ENCODE data around the gene AAK1. TPM values are rescaled to one million over a fixed set of nuclear protein-coding genes. Genes with fewer than 3 reads are reported as not detected.
"Not testable (repeated sequence)": the region's sequence is repeated elsewhere in the genome, so short reads cannot be mapped to it uniquely, and the experiment has no call there.

AAK1 gene
- total RNA-seq, 2 donors from 2014 or later = 63.0 to 67.0 TPM

GRCh38 chr2:69561101-69561500, 82.4 kb downstream of the AAK1 start:
- no peak for DNase-seq (ENCODE audit: low spot score)
- intact Hi-C loops (cut with DNase I) = no loop called here

- intact Hi-C loops (cut with DNase I) = no loop called here
- DNase-seq (ENCODE audit: low spot score) = no peak
Measured at GRCh38 chr2:69560147-69560482, 83.4 kb downstream of the AAK1 start.

- no peak for DNase-seq (ENCODE audit: low spot score)
- intact Hi-C loops (cut with DNase I) = loop anchor here in 1 of 2 donors (5.0 kb wide), 1 partner anchor 88 kb away; no protein-coding TSS in a partner anchor
Measured at GRCh38 chr2:69559442-69560146, 83.9 kb downstream of the AAK1 start.

DNA sequence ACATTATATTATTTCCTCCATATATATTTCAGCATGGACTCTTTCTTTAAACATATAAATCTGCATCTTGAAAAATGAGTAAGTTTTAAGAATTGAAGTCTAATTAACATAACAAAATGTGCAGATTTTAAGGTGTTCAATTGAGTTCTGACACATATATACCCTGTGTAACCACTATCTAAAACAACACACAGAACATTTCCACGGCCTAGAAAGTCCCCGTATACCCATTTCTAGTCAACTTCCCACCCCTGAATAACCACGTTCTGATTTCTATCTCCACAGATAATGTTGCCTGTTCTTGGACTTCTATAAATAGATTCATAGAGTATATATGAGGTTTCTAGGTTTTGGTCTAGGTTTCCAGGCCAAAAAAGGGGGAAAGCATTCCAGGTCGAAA, 87.5 kb downstream of the AAK1 start:
- intact Hi-C loops (cut with DNase I) = loop anchor here in 1 of 2 donors (5.0 kb wide), 1 partner anchor 91 kb away; no protein-coding TSS in a partner anchor
- no peak for DNase-seq (ENCODE audit: low spot score)

DNA sequence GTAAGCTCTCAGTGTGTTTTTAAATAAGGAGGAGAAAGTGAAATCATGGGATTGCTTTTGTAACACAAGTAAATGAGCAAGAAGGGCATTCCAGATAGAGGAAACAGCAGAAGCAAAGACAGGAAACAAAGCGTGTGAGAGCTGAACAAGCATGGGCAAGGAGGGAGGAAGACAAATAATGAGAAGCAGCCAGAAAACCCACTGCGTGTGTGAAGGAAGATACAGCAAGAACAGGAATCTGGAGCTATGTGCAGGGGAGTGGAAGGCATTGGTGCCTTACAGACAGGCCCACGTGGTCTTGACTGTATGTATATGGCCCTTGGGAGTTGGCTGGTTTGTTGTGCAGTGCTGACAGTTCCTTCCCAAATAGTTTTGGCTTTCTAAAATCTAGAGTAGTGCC, 88.6 kb downstream of the AAK1 start:
- intact Hi-C loops (cut with DNase I) = loop anchor here in 1 of 2 donors (5.0 kb wide), 1 partner anchor 92 kb away; no protein-coding TSS in a partner anchor
- DNase-seq (ENCODE audit: low spot score) = no peak

DNA sequence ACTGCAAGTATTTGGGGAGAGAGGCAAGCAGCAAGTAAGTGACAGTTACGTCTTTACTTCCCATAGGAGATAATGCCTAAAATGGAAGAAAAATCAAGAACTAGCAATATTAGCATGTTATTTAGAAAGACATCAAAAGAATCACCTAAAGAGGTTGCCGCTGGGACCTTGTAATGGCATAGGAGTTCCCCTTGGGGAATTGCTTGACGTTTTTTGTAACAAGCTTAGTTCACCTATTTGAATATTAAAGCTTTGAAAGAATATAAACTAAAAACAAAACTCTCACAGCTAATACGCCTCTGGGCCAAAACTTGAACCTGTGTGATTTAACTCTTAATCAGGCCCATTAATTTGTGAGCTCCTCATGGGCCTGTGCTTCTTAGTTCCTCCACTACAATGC, 89.0 kb downstream of the AAK1 start:
- intact Hi-C loops (cut with DNase I) = no loop called here
- no peak for DNase-seq (ENCODE audit: low spot score)

- no peak for DNase-seq (ENCODE audit: low spot score)
- intact Hi-C loops (cut with DNase I) = no loop called here
Measured at GRCh38 chr2:69553991-69554390, 89.5 kb downstream of the AAK1 start.

GRCh38 chr2:69550511-69550910, 93.0 kb downstream of the AAK1 start:
- intact Hi-C loops (cut with DNase I); DNase-seq (ENCODE audit: low spot score): not testable (repeated sequence)

GRCh38 chr2:69549421-69549820, 94.1 kb downstream of the AAK1 start:
- intact Hi-C loops (cut with DNase I) = no loop called here
- DNase-seq (ENCODE audit: low spot score) = no peak

DNA sequence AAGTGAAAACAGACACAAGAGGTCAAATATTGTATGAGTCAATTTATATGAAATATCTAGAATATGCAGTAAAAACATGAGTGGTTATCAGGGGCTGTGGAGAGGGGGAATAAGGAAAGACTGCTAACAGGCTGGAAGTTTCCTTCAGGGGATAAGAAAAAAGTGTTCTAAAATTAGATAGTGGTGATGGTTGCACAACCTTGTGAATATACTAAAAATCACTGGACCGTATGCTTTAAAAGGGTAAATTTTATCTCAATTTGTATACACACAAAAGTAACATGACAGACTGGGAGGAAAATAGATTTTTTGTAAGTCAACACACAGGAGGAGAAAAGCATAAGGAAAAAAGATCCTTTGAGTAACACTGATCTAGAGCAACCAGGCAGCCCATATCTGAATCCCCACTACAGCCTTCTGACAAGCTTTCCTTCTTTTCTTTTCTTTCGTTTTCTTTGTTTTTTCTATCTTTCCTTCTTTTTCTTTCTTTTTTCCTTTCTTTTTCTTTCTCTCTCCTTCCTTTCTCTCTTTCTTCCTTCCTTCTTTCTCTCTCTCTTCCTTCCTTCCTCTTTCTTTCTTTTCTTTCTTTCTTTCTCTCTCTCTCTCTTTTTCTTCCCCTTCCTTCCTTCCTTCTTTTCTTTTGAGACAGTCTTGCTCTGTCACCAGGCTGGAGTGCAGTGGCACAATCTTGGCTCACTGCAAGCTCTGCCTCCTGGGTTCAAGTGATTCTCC, 95.4 kb downstream of the AAK1 start:
- intact Hi-C loops (cut with DNase I) = loop anchor here in 1 of 2 donors (2.0 kb wide), 1 partner anchor 43 kb away; no protein-coding TSS in a partner anchor
- DNase-seq (ENCODE audit: low spot score) = no peak

DNA sequence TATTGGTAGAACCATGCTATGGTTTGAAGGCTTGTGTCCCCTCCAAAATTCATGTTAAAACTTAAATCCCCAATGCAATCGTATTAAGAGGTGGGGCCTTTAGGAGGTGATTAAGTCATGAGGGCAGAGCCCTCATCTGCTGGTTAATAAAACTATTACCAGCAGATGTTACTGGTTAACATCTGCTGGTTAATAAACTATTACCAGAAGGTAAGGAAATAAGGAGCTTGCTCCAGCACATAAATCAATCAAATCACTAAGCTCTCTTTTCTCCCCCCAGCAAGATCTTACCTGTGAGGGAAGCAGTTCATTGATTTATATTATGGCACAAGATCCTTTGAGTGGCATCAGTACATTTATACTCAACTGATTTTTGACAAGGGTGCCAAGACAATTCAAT, 96.9 kb downstream of the AAK1 start:
- intact Hi-C loops (cut with DNase I) = loop anchor here in 1 of 2 donors (2.0 kb wide), 1 partner anchor 44 kb away; no protein-coding TSS in a partner anchor
- no peak for DNase-seq (ENCODE audit: low spot score)

- DNase-seq (ENCODE audit: low spot score) = no peak
- intact Hi-C loops (cut with DNase I) = no loop called here
Measured at GRCh38 chr2:69545477-69545932, 98.0 kb downstream of the AAK1 start.

DNA sequence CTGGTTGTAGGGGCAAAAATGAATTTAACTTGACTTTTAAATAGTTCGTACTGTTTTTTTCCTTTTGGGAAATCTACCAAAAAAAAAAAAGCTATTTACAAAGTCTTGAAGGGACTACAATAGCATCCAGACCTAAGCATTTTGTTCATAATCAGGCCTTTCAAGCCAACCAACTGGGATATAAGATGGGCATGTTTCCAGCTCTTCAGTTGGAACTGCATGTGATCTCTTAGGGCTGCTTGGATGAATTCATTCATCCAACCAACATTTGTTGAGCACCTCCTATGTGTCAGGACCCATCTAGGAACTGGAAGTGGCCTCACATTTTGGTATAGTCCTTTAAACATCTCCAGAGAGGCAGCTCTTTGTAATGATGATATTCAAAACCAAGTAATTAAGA, 98.6 kb downstream of the AAK1 start:
- intact Hi-C loops (cut with DNase I) = no loop called here
- DNase-seq (ENCODE audit: low spot score) = no peak

- intact Hi-C loops (cut with DNase I) = no loop called here
- no peak for DNase-seq (ENCODE audit: low spot score)
Measured at GRCh38 chr2:69539549-69539908, 104.0 kb downstream of the AAK1 start.

DNA sequence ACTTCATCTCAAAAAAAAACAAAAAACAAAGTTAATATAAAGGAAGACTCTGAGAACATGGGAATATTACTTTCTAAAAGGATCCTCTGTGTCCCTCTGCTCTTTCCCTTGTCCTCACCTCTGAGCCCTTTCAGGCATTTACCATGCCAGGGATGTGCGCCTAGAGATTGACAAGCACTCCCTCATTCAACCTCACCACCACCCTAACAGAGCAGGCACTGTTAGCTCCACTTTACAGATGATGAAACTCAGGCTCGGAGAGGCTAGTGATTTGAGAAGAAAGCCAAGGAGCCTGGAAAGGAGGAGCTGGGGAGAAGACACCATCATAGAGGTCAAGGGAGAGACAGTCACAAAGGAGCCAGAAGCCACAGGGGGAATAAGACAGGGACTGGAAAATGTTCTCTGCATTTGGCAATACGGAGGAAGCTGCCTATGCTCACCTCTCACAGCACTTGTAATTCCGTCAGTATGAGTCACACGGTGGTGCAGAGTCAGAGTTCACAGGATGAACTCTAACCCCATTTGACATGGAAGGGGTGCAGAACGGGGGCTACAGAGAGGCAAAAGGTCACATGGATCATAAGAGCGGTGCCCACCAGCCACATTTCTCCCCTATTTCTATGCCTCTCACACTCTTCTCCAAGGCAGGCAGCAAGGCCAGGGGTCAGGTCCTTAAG, 104.5 kb downstream of the AAK1 start:
- DNase-seq (ENCODE audit: low spot score) = no peak
- intact Hi-C loops (cut with DNase I) = no loop called here

GRCh38 chr2:69538249-69538648, 105.3 kb downstream of the AAK1 start:
- intact Hi-C loops (cut with DNase I) = no loop called here
- DNase-seq (ENCODE audit: low spot score) = no peak

GRCh38 chr2:69535817-69536241, 107.7 kb downstream of the AAK1 start:
- intact Hi-C loops (cut with DNase I) = no loop called here
- DNase-seq (ENCODE audit: low spot score) = no peak

GRCh38 chr2:69531186-69531585, 112.4 kb downstream of the AAK1 start:
- DNase-seq (ENCODE audit: low spot score) = no peak
- intact Hi-C loops (cut with DNase I) = no loop called here

GRCh38 chr2:69529480-69529879, 114.1 kb downstream of the AAK1 start:
- intact Hi-C loops (cut with DNase I) = no loop called here
- DNase-seq (ENCODE audit: low spot score) = no peak

GRCh38 chr2:69525261-69525660, 118.3 kb downstream of the AAK1 start:
- intact Hi-C loops (cut with DNase I) = no loop called here
- DNase-seq (ENCODE audit: low spot score) = no peak

Data from posterior vena cava (tissue), 2 donors.